Stimulated activated CD8-positive, alpha-beta memory T cell treated with anti-CD3 and anti-CD28 coated beads, Interleukin-15, amount 100 ng/mL, for 1 hour (primary cell): Measurements from ENCODE around the gene GAGE12J.
"Not testable (repeated sequence)": the region's sequence is repeated elsewhere in the genome, so short reads cannot be mapped to it uniquely, and the experiment has no call there.

Experiments used
- DNase-seq: peaks from one replicate; pipeline ENCODE4 v3.0.0-alpha.2; 2020; ENCODE audit warnings: low read depth

The GAGE12J gene, protein sequence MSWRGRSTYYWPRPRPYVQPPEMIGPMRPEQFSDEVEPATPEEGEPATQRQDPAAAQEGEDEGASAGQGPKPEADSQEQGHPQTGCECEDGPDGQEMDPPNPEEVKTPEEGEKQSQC

GRCh38 chrX:49321737-49322136 is at the start of gene GAGE12J:
Gene GAGE12J (plus strand): TSS chrX:49322037. CDS start chrX:49323194, 1,157 bp downstream.
- not testable (repeated sequence) for DNase-seq

- no peak for DNase-seq
Observed at GRCh38 chrX:49272421-49272820, 49.4 kb upstream of the GAGE12J start.

GRCh38 chrX:49273181-49273727 is 48.6 kb upstream of the GAGE12J start:
- no peak for DNase-seq

DNA sequence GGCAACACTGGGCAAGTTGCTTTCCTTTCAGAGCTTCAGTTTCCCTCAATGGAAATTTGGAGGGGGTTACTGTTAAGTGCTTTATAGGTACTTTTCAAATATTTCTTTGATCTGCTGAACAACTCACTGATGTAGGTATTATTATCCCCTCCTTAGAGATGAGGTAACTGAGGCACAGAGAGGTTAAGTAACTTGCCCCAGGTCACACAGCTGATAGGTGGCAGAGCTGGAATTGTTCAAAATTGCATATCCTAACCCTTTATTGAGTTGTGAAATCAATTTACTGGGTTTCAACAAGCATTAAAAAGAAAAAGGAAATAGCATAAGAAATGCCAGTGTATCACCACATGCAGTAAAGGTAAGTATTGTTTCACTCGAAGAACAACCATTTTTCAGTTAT is 45.6 kb upstream of the GAGE12J start:
- DNase-seq = no peak

- no peak for DNase-seq
Observed at GRCh38 chrX:49276671-49277534, 44.9 kb upstream of the GAGE12J start.

- DNase-seq = no peak
Observed at GRCh38 chrX:49277535-49277830, 44.4 kb upstream of the GAGE12J start.

DNA sequence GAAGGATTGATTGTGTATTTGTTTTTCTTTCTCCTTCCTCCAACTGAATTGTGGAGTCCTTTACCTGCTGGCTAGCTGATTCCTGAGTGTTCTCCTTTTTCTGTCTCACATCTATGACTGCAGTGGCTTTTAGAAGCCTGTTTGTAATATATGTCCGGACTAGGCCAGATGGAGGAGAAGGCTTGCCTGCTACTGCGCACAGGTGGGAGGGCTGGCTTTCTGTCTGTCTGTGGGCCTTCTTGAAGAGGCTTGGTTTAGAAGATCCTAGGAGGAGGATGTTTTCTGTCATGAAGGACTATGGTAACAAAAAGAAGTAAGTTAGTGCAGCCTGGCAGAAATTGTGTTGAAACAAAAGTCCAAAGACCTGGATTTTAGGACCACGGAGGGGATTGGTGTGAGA is 43.8 kb upstream of the GAGE12J start:
- DNase-seq = no peak

DNA sequence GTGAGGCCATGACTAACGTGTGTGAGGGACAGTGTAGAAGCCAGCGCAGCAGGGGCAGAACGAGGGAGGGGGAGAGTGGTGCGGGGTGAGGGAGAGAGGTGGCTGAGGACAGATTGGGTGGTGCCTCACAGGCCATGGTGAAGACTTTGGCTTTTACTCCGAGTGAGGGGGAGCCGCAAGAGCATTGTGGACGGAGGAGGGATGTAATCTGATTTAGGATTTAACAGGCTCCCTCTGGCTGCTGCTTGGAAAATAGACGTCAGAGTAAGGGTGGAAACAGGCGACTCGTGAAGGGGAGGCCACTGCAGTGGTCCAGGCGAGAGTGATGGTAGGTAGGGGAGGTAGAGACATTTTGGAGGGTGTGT is 39.2 kb upstream of the GAGE12J start:
- no peak for DNase-seq

DNA sequence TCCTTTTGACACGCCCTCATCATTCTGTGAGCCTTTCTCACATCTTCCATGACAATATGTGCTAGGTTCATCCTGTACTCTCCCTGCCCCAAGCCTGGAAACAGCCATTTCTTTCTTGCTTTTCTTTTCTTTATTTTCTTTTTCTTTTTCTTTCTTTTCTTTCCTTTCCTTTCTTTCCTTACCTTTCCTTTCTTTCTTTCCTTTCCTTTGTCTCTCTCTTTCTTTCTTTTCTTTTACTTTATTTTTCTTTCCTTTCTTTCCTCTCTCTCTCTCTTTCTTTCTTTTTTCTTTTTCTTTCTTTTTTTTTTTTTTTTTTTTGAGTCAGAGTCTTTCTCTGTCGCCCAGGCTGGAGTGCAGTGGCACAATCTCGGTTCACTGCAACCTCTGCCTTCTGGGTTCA is 37.6 kb upstream of the GAGE12J start:
- no peak for DNase-seq

GRCh38 chrX:49286136-49286535 is 35.7 kb upstream of the GAGE12J start:
- DNase-seq = no peak

GRCh38 chrX:49286581-49286980 is 35.3 kb upstream of the GAGE12J start:
- DNase-seq = no peak

GRCh38 chrX:49287665-49288064 is 34.2 kb upstream of the GAGE12J start:
- DNase-seq = no peak

GRCh38 chrX:49290215-49290614 is 31.6 kb upstream of the GAGE12J start:
- no peak for DNase-seq

DNA sequence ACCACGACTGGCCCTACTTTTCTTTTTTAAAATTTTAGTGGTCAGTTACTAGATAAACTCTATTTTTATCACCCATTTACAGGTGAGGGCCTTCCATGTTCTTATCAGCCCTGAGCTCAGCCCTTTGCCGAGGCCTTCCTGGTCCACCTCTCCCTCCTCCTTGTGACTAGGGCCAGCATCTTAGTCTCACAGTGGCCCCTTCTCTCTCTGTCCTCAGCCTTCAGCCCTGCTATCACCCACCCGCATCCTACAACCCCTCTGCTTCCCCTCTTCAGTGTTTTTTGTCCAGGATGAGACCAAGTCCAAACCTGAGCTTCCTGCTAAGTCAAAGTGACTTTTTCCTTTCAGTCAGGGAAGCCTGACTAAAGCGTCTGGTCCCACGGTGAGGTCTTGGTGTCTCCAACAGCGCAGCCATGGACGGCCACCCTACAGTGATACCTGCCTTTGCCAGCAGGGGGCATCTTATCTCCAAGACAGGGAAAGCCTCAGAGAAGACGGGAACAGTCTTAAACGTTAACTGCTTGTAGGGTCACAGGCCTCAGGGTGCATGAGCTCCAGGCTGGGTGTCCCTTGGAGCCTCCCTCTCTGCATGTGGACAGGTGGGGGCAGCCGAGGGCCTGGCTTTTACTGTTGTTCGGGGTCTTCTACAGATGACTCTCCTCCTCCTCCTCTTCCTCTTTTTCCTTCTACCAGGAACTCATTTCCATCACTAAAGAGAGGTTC is 30.1 kb upstream of the GAGE12J start:
- DNase-seq = peak; percentile 43

DNA sequence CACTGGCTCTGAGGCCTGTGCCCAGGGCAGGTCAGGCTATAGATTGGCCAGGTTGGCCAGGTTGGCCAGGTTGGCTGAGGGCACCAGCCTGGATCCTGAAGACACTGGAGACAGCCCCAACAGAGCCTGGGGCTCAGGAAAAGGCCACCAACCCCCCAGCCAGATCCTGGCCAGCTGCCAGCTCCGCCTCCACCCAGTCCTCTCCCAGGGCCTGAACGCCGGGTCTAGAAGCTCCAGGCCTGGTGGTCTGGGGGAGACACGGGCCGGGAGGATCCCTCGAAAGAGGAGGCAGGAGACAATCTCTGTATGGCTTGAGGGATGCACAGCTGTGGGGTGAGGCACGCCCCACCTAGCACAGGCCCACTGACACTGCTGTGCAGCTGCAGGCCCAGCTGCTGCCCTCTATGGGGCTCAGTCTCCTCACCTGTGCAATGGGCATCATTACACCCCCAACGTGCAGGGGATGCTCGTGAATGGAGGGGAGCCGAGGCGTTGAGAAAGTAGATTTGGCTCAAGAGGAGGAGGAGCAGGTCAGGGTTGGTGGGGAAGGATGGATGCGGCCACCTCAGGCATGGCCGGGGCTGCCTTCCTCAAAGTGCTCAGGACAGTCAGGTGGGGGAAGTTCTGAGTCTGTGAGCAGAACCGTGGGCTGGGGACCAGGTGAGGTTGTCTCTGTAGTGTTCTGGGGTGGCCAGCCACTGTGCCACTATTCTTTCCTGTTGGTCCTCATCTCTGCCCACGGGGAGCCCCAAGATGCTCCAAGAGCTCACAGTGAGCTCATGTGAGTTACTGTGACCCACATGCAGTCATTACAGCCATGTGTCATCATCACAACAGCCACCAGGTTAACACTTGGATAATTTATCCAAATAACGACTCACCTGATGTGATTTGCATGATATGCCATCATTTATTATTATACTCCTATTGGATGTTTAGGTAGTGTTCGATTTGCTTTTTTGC is 29.2 kb upstream of the GAGE12J start:
- DNase-seq = no peak

DNA sequence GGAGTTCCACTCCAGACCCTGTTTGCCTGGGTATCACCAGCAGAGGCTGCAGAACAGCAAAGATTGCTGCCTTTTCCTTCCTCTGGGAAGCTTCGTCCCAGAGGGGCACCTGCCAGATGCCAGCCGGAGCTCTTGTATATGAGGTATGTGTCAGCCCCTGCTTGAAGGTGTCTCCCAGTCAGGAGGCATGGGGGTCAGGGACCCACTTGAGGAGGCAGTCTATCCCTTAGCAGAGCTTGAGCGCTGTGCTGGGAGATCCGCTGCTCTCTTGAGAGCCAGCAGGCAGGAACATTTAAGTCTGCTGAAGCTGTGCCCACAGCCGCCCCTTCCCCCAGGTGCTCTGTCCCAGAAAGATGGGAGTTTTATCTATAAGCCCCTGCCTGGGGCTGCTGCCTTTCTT is 22.5 kb upstream of the GAGE12J start:
- not testable (repeated sequence) for DNase-seq

GRCh38 chrX:49300703-49301102 is 21.1 kb upstream of the GAGE12J start:
- DNase-seq = no peak

- no peak for DNase-seq
Observed at GRCh38 chrX:49303346-49303745, 18.5 kb upstream of the GAGE12J start, which contains the start of gene GAGE10. Gene GAGE10 (plus strand): TSS chrX:49303646. CDS start chrX:49304860, 1,214 bp downstream.

DNA sequence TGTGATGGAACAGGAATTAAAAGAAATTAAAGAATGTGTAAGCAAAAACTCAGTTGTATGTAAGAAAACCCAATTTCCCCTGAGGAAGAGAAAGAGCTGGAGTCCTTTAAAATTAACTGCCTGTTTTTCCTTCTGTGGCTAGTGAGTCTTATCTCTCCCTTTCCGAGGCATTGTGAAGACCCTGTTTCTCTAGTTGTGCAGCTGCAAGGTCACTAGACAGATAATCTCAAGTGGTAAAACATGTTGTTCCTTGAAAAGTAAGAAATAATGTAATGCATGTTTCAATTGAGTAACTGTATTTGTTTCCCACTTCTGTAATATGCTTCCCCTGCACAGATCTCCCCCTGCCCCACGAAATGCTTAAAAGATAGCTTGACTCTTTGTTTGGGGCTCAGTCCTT is 14.1 kb upstream of the GAGE12J start:
- not testable (repeated sequence) for DNase-seq

- no peak for DNase-seq
Observed at GRCh38 chrX:49308604-49309269, 13.1 kb upstream of the GAGE12J start.

- DNase-seq = no peak
Observed at GRCh38 chrX:49309401-49309981, 12.3 kb upstream of the GAGE12J start.
